HG02571 (cell line): ENCODE data around the gene MAB21L3.
"Not testable (repeated sequence)": the region's sequence is repeated elsewhere in the genome, so short reads cannot be mapped to it uniquely, and the experiment has no call there.

Experiments used
- ATAC-seq: cut with Tn5 transposase; IDR thresholded peaks from one replicate; pipeline ENCODE4 v1.9.1; 2021; ENCODE audit warnings: mild to moderate bottlenecking, moderate library complexity; ENCODE audit not compliant: unreplicated experiment

The MAB21L3 gene

GRCh38 chr1:116133696-116134475 lies 22.7 kb downstream of the MAB21L3 start:
- no peak for ATAC-seq

- no peak for ATAC-seq
Measured at GRCh38 chr1:116134476-116134773, 23.2 kb downstream of the MAB21L3 start.

GRCh38 chr1:116138277-116138792 lies 27.1 kb downstream of the MAB21L3 start:
- ATAC-seq: no peak

GRCh38 chr1:116139592-116140134 lies 28.5 kb downstream of the MAB21L3 start:
- ATAC-seq: no peak

GRCh38 chr1:116144151-116144550 lies 33.0 kb downstream of the MAB21L3 start:
- no peak for ATAC-seq

GRCh38 chr1:116146447-116147113 lies 35.4 kb downstream of the MAB21L3 start:
- not testable (repeated sequence) for ATAC-seq

- ATAC-seq: no peak
Measured at GRCh38 chr1:116147114-116147510, 35.9 kb downstream of the MAB21L3 start.

GRCh38 chr1:116147972-116148371 lies 36.8 kb downstream of the MAB21L3 start:
- no peak for ATAC-seq

- no peak for ATAC-seq
Measured at GRCh38 chr1:116148967-116149366, 37.8 kb downstream of the MAB21L3 start.

- ATAC-seq: no peak
Measured at GRCh38 chr1:116150368-116150767, 39.2 kb downstream of the MAB21L3 start.

- ATAC-seq: peak; percentile 97
Measured at GRCh38 chr1:116151739-116152576, 40.8 kb downstream of the MAB21L3 start.

GRCh38 chr1:116152577-116152943 lies 41.4 kb downstream of the MAB21L3 start:
- no peak for ATAC-seq

- no peak for ATAC-seq
Measured at GRCh38 chr1:116152950-116153691, 41.9 kb downstream of the MAB21L3 start.

- no peak for ATAC-seq
Measured at GRCh38 chr1:116153692-116154031, 42.5 kb downstream of the MAB21L3 start.

GRCh38 chr1:116154536-116154935 lies 43.3 kb downstream of the MAB21L3 start:
- ATAC-seq: no peak

- ATAC-seq: no peak
Measured at GRCh38 chr1:116157096-116157495, 45.9 kb downstream of the MAB21L3 start.

- ATAC-seq: no peak
Measured at GRCh38 chr1:116159177-116159576, 48.0 kb downstream of the MAB21L3 start.

- no peak for ATAC-seq
Measured at GRCh38 chr1:116159611-116160010, 48.4 kb downstream of the MAB21L3 start.

GRCh38 chr1:116161390-116161789 lies 50.2 kb downstream of the MAB21L3 start:
- no peak for ATAC-seq

GRCh38 chr1:116161877-116162390 lies 50.7 kb downstream of the MAB21L3 start:
- ATAC-seq: no peak
